HEK293 (cell line): Measurements from ENCODE around the gene TFB2M.

Experiments
- CTCF ChIA-PET: fragments of 350-600 bp; formaldehyde crosslinking; extraction: SDS; loops from one replicate; lab custom pipeline; 2021; ENCODE audit warnings: antibody characterized with exemption; lab: Yijun Ruan, JAX
- POLR2A ChIA-PET: fragments of 300-600 bp; formaldehyde crosslinking; extraction: SDS; loops from one replicate; lab custom pipeline; 2020; ENCODE audit warnings: antibody characterized with exemption, inconsistent platforms; lab: Yijun Ruan, JAX
- H3K27ac ChIP-seq: fragments of 200-500 bp; sonication (Bioruptor generic); 2 replicates; pipeline ENCODE4 v1.5.1; 2014; ENCODE audit warnings: low read depth, low read length, control low read depth, inconsistent platforms; ENCODE audit errors: extremely low read depth
- H3K36me3 ChIP-seq, 2 experiments: fragments of 200-500 bp in 1 of 2; sonication (Bioruptor generic) in 1 of 2; 1 replicate in 1 of 2; 2 replicates in 1 of 2; pipeline ENCODE4 v1.5.1; 2014 to 2017; ENCODE audit warnings: inconsistent platforms in 2 of 2, low read length in 2 of 2; ENCODE audit not compliant: control insufficient read depth in 2 of 2, insufficient read depth in 1 of 2
- H3K4me1 ChIP-seq: fragments of 200-500 bp; sonication (Bioruptor generic); 2 replicates; pipeline ENCODE4 v1.5.1; 2014; ENCODE audit warnings: mild to moderate bottlenecking, low read length, inconsistent platforms; ENCODE audit not compliant: control insufficient read depth, insufficient read depth
- H3K4me3 ChIP-seq: 2 replicates; pipeline ENCODE4 v1.5.1; 2011; ENCODE audit warnings: low read depth, mild to moderate bottlenecking, control low read depth, low read length, moderate library complexity
- H3K9me3 ChIP-seq: fragments of 200-500 bp; sonication (Bioruptor generic); 2 replicates; pipeline ENCODE4 v1.5.1; 2014; ENCODE audit warnings: low read depth, low read length, inconsistent platforms; ENCODE audit not compliant: control insufficient read depth, insufficient read depth
- KLF10 ChIP-seq: fragments of 450-650 bp; IDR thresholded peaks from 2 replicates; pipeline ENCODE4 v1.5.1; 2018; ENCODE audit warnings: missing biosample characterization, mild to moderate bottlenecking, missing genetic modification characterization
- MZF1 ChIP-seq: fragments of 450-650 bp; formaldehyde crosslinking; IDR thresholded peaks from 2 replicates; pipeline ENCODE4 v1.5.1; 2017; ENCODE audit warnings: missing biosample characterization, missing genetic modification characterization, borderline replicate concordance
- SP3 ChIP-seq: fragments of 450-650 bp; formaldehyde crosslinking; IDR thresholded peaks from 2 replicates; pipeline ENCODE4 v1.5.1; 2016; ENCODE audit warnings: missing biosample characterization, missing genetic modification characterization
- TRIM28 ChIP-seq: IDR thresholded peaks from 2 replicates; pipeline ENCODE4 v1.6.1; 2011; ENCODE audit warnings: low read length, control low read depth, borderline replicate concordance
- ZBTB17 ChIP-seq: fragments of 450-650 bp; formaldehyde crosslinking; IDR thresholded peaks from 2 replicates; pipeline ENCODE4 v1.5.1; 2016; ENCODE audit warnings: missing biosample characterization, missing genetic modification characterization
- ZEB2 ChIP-seq: fragments of 450-650 bp; formaldehyde crosslinking; IDR thresholded peaks from 2 replicates; pipeline ENCODE4 v1.5.1; 2016; ENCODE audit warnings: missing biosample characterization, missing genetic modification characterization
- ZNF112 ChIP-seq: fragments of 450-650 bp; formaldehyde crosslinking; IDR thresholded peaks from 2 replicates; pipeline ENCODE4 v1.5.0; 2017; ENCODE audit warnings: missing biosample characterization, missing genetic modification characterization
- ZNF155 ChIP-seq: fragments of 450-650 bp; formaldehyde crosslinking; IDR thresholded peaks from 2 replicates; pipeline ENCODE4 v1.5.1; 2016; ENCODE audit warnings: missing biosample characterization, missing genetic modification characterization
- ZNF16 ChIP-seq: fragments of 450-650 bp; formaldehyde crosslinking; IDR thresholded peaks from 2 replicates; pipeline ENCODE4 v1.5.1; 2016; ENCODE audit warnings: low read depth, missing biosample characterization, missing genetic modification characterization
- ZNF214 ChIP-seq: fragments of 450-650 bp; formaldehyde crosslinking; IDR thresholded peaks from 2 replicates; pipeline ENCODE4 v1.5.1; 2017; ENCODE audit warnings: missing biosample characterization, mild to moderate bottlenecking, missing genetic modification characterization, borderline replicate concordance
- ZNF324 ChIP-seq: fragments of 450-650 bp; formaldehyde crosslinking; IDR thresholded peaks from 2 replicates; pipeline ENCODE4 v1.5.1; 2016; ENCODE audit warnings: missing biosample characterization, missing genetic modification characterization
- ZNF561 ChIP-seq: fragments of 450-650 bp; IDR thresholded peaks from 2 replicates; pipeline ENCODE4 v1.5.1; 2018; ENCODE audit warnings: missing biosample characterization, missing genetic modification characterization, borderline replicate concordance
- ZSCAN5A ChIP-seq: fragments of 450-650 bp; formaldehyde crosslinking; IDR thresholded peaks from 2 replicates; pipeline ENCODE4 v1.5.1; 2016; ENCODE audit warnings: missing biosample characterization, missing genetic modification characterization
- TF ChIP-seq, protein P1 (sequence below): fragments of 450-650 bp; formaldehyde crosslinking; conservative IDR thresholded peaks from 2 replicates; pipeline ENCODE4 v1.5.1; 2016; ENCODE audit warnings: low read depth, missing biosample characterization, missing genetic modification characterization
- TF ChIP-seq, protein P2 (sequence below): fragments of 450-650 bp; formaldehyde crosslinking; IDR thresholded peaks from 2 replicates; pipeline ENCODE4 v1.5.1; 2017; ENCODE audit warnings: missing biosample characterization, missing genetic modification characterization
- TF ChIP-seq, protein P3 (sequence below): fragments of 450-650 bp; formaldehyde crosslinking; IDR thresholded peaks from 2 replicates; pipeline ENCODE4 v1.5.1; 2016; ENCODE audit warnings: missing biosample characterization, missing genetic modification characterization
- TF ChIP-seq, protein P4 (sequence below): fragments of 450-650 bp; formaldehyde crosslinking; IDR thresholded peaks from 2 replicates; pipeline ENCODE4 v1.5.1; 2016; ENCODE audit warnings: missing biosample characterization, missing genetic modification characterization
- TF ChIP-seq, protein P5 (sequence below): fragments of 450-650 bp; formaldehyde crosslinking; IDR thresholded peaks from 2 replicates; pipeline ENCODE4 v1.5.1; 2016; ENCODE audit warnings: missing biosample characterization, missing genetic modification characterization

The TFB2M gene

GRCh38 chr1:246519514-246519913 is 46.5 kb downstream of the TFB2M start:
- no peaks in the 10 kb centered on the region for H3K9me3 ChIP-seq
- CTCF ChIA-PET = no interaction called here

More at GRCh38 chr1:246519514-246519913, 46.5 kb downstream of the TFB2M start:
- POLR2A ChIA-PET = no interaction called here
- H3K27ac ChIP-seq = no peak overlapping the region
- no peak for TF ChIP-seq ZNF112
- no peak for TF ChIP-seq MZF1 (tag by site-specific recombination)
- TF ChIP-seq ZEB2 (tag by site-specific recombination) = no peak
- TF ChIP-seq, protein P1, sequence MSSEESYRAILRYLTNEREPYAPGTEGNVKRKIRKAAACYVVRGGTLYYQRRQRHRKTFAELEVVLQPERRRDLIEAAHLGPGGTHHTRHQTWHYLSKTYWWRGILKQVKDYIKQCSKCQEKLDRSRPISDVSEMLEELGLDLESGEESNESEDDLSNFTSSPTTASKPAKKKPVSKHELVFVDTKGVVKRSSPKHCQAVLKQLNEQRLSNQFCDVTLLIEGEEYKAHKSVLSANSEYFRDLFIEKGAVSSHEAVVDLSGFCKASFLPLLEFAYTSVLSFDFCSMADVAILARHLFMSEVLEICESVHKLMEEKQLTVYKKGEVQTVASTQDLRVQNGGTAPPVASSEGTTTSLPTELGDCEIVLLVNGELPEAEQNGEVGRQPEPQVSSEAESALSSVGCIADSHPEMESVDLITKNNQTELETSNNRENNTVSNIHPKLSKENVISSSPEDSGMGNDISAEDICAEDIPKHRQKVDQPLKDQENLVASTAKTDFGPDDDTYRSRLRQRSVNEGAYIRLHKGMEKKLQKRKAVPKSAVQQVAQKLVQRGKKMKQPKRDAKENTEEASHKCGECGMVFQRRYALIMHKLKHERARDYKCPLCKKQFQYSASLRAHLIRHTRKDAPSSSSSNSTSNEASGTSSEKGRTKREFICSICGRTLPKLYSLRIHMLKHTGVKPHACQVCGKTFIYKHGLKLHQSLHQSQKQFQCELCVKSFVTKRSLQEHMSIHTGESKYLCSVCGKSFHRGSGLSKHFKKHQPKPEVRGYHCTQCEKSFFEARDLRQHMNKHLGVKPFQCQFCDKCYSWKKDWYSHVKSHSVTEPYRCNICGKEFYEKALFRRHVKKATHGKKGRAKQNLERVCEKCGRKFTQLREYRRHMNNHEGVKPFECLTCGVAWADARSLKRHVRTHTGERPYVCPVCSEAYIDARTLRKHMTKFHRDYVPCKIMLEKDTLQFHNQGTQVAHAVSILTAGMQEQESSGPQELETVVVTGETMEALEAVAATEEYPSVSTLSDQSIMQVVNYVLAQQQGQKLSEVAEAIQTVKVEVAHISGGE = no peak
- TF ChIP-seq, protein P2, sequence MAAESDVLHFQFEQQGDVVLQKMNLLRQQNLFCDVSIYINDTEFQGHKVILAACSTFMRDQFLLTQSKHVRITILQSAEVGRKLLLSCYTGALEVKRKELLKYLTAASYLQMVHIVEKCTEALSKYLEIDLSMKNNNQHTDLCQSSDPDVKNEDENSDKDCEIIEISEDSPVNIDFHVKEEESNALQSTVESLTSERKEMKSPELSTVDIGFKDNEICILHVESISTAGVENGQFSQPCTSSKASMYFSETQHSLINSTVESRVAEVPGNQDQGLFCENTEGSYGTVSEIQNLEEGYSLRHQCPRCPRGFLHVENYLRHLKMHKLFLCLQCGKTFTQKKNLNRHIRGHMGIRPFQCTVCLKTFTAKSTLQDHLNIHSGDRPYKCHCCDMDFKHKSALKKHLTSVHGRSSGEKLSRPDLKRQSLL = no peak
- no peak for TF ChIP-seq ZNF324 (tag by site-specific recombination)
- no peak for TF ChIP-seq TRIM28
- TF ChIP-seq, protein P3, sequence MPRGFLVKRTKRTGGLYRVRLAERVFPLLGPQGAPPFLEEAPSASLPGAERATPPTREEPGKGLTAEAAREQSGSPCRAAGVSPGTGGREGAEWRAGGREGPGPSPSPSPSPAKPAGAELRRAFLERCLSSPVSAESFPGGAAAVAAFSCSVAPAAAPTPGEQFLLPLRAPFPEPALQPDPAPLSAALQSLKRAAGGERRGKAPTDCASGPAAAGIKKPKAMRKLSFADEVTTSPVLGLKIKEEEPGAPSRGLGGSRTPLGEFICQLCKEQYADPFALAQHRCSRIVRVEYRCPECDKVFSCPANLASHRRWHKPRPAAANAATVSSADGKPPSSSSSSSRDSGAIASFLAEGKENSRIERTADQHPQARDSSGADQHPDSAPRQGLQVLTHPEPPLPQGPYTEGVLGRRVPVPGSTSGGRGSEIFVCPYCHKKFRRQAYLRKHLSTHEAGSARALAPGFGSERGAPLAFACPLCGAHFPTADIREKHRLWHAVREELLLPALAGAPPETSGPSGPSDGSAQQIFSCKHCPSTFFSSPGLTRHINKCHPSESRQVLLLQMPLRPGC (tag by site-specific recombination) = no peak
- no peak for TF ChIP-seq KLF10 (tag by site-specific recombination)
- TF ChIP-seq ZNF214 (tag by site-specific recombination) = no peak
- TF ChIP-seq ZNF561 = no peak
- no peak for TF ChIP-seq ZNF155 (tag by site-specific recombination)
- no peak for TF ChIP-seq ZNF16 (tag by site-specific recombination)
- TF ChIP-seq, protein P4, sequence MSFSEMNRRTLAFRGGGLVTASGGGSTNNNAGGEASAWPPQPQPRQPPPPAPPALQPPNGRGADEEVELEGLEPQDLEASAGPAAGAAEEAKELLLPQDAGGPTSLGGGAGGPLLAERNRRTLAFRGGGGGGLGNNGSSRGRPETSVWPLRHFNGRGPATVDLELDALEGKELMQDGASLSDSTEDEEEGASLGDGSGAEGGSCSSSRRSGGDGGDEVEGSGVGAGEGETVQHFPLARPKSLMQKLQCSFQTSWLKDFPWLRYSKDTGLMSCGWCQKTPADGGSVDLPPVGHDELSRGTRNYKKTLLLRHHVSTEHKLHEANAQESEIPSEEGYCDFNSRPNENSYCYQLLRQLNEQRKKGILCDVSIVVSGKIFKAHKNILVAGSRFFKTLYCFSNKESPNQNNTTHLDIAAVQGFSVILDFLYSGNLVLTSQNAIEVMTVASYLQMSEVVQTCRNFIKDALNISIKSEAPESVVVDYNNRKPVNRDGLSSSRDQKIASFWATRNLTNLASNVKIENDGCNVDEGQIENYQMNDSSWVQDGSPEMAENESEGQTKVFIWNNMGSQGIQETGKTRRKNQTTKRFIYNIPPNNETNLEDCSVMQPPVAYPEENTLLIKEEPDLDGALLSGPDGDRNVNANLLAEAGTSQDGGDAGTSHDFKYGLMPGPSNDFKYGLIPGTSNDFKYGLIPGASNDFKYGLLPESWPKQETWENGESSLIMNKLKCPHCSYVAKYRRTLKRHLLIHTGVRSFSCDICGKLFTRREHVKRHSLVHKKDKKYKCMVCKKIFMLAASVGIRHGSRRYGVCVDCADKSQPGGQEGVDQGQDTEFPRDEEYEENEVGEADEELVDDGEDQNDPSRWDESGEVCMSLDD (tag by site-specific recombination) = no peak
- TF ChIP-seq SP3 (tag by site-specific recombination) = no peak
- TF ChIP-seq, protein P5, sequence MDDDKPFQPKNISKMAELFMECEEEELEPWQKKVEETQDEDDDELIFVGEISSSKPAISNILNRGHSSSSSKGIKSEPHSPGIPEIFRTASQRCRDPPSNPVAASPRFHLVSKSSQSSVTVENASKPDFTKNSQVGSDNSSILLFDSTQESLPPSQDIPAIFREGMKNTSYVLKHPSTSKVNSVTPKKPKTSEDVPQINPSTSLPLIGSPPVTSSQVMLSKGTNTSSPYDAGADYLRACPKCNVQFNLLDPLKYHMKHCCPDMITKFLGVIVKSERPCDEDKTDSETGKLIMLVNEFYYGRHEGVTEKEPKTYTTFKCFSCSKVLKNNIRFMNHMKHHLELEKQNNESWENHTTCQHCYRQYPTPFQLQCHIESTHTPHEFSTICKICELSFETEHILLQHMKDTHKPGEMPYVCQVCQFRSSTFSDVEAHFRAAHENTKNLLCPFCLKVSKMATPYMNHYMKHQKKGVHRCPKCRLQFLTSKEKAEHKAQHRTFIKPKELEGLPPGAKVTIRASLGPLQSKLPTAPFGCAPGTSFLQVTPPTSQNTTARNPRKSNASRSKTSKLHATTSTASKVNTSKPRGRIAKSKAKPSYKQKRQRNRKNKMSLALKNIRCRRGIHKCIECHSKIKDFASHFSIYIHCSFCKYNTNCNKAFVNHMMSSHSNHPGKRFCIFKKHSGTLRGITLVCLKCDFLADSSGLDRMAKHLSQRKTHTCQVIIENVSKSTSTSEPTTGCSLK (tag by site-specific recombination) = no peak
- TF ChIP-seq ZBTB17 (tag by site-specific recombination) = no peak
- TF ChIP-seq ZSCAN5A (tag by site-specific recombination) = no peak
- no peaks in the 10 kb centered on the region for H3K4me1 ChIP-seq
- H3K4me3 ChIP-seq = no peak overlapping the region
- H3K36me3 ChIP-seq = no peaks in the 10 kb centered on the region
